Right renal cortex interstitium (tissue), 3 donors: ENCODE results near the gene SIX6. TPM values are rescaled to one million over a fixed set of nuclear protein-coding genes. Genes with fewer than 3 reads are reported as not detected.

Source experiments
- DNase-seq, 3 donors: peaks; one replicate each; pipeline ENCODE4 v3.0.0-alpha.2; 2013; ENCODE audit warnings: low read depth in 3 of 3, low spot score in 2 of 3
- polyA plus RNA-seq, 3 donors: library from polyadenylated mRNA; unstranded; fragments of 120-200 nt; gene quantifications; one replicate each; pipeline ENCODE4 v1.2.1, GENCODE V29; 2013; ENCODE audit not compliant: insufficient read length in 3 of 3

The SIX6 gene
- polyA plus RNA-seq, 3 donors, result not detected

GRCh38 chr14:60512973-60513571, 4.1 kb downstream of the SIX6 start:
- DNase-seq, result no peak

- DNase-seq, result no peak
Observed at GRCh38 chr14:60514378-60514740, 5.4 kb downstream of the SIX6 start.

- no peak for DNase-seq
Observed at GRCh38 chr14:60514741-60515491, 6.0 kb downstream of the SIX6 start.

GRCh38 chr14:60515511-60516289, 6.8 kb downstream of the SIX6 start:
- no peak for DNase-seq

GRCh38 chr14:60532442-60532841, 23.5 kb downstream of the SIX6 start:
- DNase-seq, result no peak

GRCh38 chr14:60537663-60538062, 28.7 kb downstream of the SIX6 start:
- no peak for DNase-seq

GRCh38 chr14:60544659-60545058, 35.7 kb downstream of the SIX6 start:
- DNase-seq, result no peak

- DNase-seq, result no peak
Observed at GRCh38 chr14:60553808-60554207, 44.9 kb downstream of the SIX6 start.

GRCh38 chr14:60561845-60562746, 53.1 kb downstream of the SIX6 start:
- peak; percentile 27 to 56 (median 34) for DNase-seq

Other genes with a start within 250 kb of the SIX6 start
- gene C14orf39, start 23.1 kb upstream of the SIX6 start, polyA plus RNA-seq, result under 1 TPM; 0.21 to 0.47 (median 0.43) TPM
- 10 to 100 TPM in 2 of 3 donors, 1 to 10 TPM in 1; 7.5 to 12.4 (median 10.3) TPM for gene SIX1, start 140.3 kb downstream of the SIX6 start, polyA plus RNA-seq
- 1 to 10 TPM; 6.5 to 7.3 (median 6.9) TPM for gene SIX4, start 215.2 kb downstream of the SIX6 start, polyA plus RNA-seq
- 10 to 100 TPM; 50.3 to 57.2 (median 53.1) TPM for gene MNAT1, start 225.6 kb downstream of the SIX6 start, polyA plus RNA-seq